Renal cortex interstitium (tissue), 15 donors: ENCODE measurements around the gene CDKN2AIP. TPM values are rescaled to one million over a fixed set of nuclear protein-coding genes. Genes with fewer than 3 reads are reported as not detected.

Source experiments
- DNase-seq, 11 donors: peaks; one replicate each; pipeline ENCODE4 v3.0.0-alpha.2; 2013; ENCODE audit warnings: low read depth in 9 of 11, low spot score in 4 of 11; ENCODE audit errors: extremely low read depth in 1 of 11
- long read RNA-seq, 16 experiments: transcript quantifications; one replicate each; lab custom pipeline, GENCODE V29; 2026
- polyA plus RNA-seq, 3 donors: library from polyadenylated mRNA; unstranded; fragments of 120-200 nt; gene quantifications; one replicate each; pipeline ENCODE4 v1.2.1, GENCODE V29; 2013; ENCODE audit not compliant: insufficient read length in 3 of 3

Gene CDKN2AIP
- polyA plus RNA-seq, result 10 to 100 TPM; 33.8 to 35.8 (median 35.7) TPM
- long read RNA-seq, donor 1, partial matches to known transcripts, result 0 of 6 reads
- long read RNA-seq, donor 1, other reads (novel, unspliced or antisense), result 0 of 6 reads
- long read RNA-seq, donor 2, partial matches to known transcripts, result 0 of 6 reads
- long read RNA-seq, donor 2, other reads (novel, unspliced or antisense), result 0 of 6 reads
- long read RNA-seq, donor 3, transcript CDKN2AIP-203 (3 exons, 2,721 nt), result major isoform, 8 of 16 reads
- long read RNA-seq, donor 3, transcript CDKN2AIP-201 (3 exons, 2,646 nt), result minor isoform, 7 of 16 reads
- long read RNA-seq, donor 3, partial matches to known transcripts, result 0 of 16 reads
- long read RNA-seq, donor 3, other reads (novel, unspliced or antisense), result 0 of 16 reads
- long read RNA-seq, donor 4, partial matches to known transcripts, result 0 of 7 reads
- long read RNA-seq, donor 4, other reads (novel, unspliced or antisense), result 0 of 7 reads
- long read RNA-seq, donor 5, result 0 reads
- long read RNA-seq, donor 6, partial matches to known transcripts, result 0 of 5 reads
- long read RNA-seq, donor 6, other reads (novel, unspliced or antisense), result 0 of 5 reads
- long read RNA-seq, donor 7, transcript CDKN2AIP-201 (3 exons, 2,646 nt), result major isoform, 8 of 15 reads
- long read RNA-seq, donor 7, transcript CDKN2AIP-203 (3 exons, 2,721 nt), result minor isoform, 5 of 15 reads
- long read RNA-seq, donor 7, partial matches to known transcripts, result 0 of 15 reads
- long read RNA-seq, donor 7, other reads (novel, unspliced or antisense), result 0 of 15 reads
- long read RNA-seq, donor 8, result 0 reads
- long read RNA-seq, donor 9, transcript CDKN2AIP-201 (3 exons, 2,646 nt), result major isoform, 5 of 10 reads
- long read RNA-seq, donor 9, transcript CDKN2AIP-203 (3 exons, 2,721 nt), result major isoform, 5 of 10 reads
- long read RNA-seq, donor 9, partial matches to known transcripts, result 0 of 10 reads
- long read RNA-seq, donor 9, other reads (novel, unspliced or antisense), result 0 of 10 reads
- long read RNA-seq, donor 10, partial matches to known transcripts, result 0 of 4 reads
- long read RNA-seq, donor 10, other reads (novel, unspliced or antisense), result 0 of 4 reads
- long read RNA-seq, donor 11, partial matches to known transcripts, result 0 of 5 reads
- long read RNA-seq, donor 11, other reads (novel, unspliced or antisense), result 0 of 5 reads
- long read RNA-seq, donor 12, partial matches to known transcripts, result 0 of 3 reads
- long read RNA-seq, donor 12, other reads (novel, unspliced or antisense), result 0 of 3 reads
- long read RNA-seq, donor 13, result 0 reads
- long read RNA-seq, donor 14, transcript CDKN2AIP-201 (3 exons, 2,646 nt), result major isoform, 7 of 8 reads
- long read RNA-seq, donor 14, partial matches to known transcripts, result 0 of 8 reads
- long read RNA-seq, donor 14, other reads (novel, unspliced or antisense), result 0 of 8 reads
- long read RNA-seq, donor 15, partial matches to known transcripts, result 0 of 2 reads
- long read RNA-seq, donor 15, other reads (novel, unspliced or antisense), result 0 of 2 reads
- long read RNA-seq, donor 16, transcript CDKN2AIP-203 (3 exons, 2,721 nt), result minor isoform, 9 of 23 reads
- long read RNA-seq, donor 16, transcript CDKN2AIP-201 (3 exons, 2,646 nt), result major isoform, 13 of 23 reads
- long read RNA-seq, donor 16, partial matches to known transcripts, result 0 of 23 reads
- long read RNA-seq, donor 16, other reads (novel, unspliced or antisense), result 0 of 23 reads

- peak; percentile 83 to 96 (median 89) for DNase-seq
Measured at GRCh38 chr4:183444214-183445096, at the start of gene CDKN2AIP. TSS of gene CDKN2AIP (plus strand) at chr4:183444636. CDS start at chr4:183444798, 162 bp downstream.

GRCh38 chr4:183395395-183395794 is 49.0 kb upstream of the CDKN2AIP start:
- no peak for DNase-seq

GRCh38 chr4:183396227-183396637 is 48.2 kb upstream of the CDKN2AIP start:
- DNase-seq, result no peak

- DNase-seq, result no peak
Measured at GRCh38 chr4:183397741-183398297, 46.6 kb upstream of the CDKN2AIP start.

GRCh38 chr4:183398298-183399125 is 45.9 kb upstream of the CDKN2AIP start:
- peak in 2 of 11 donors; percentile 57 to 60 for DNase-seq

GRCh38 chr4:183399126-183399522 is 45.3 kb upstream of the CDKN2AIP start:
- no peak for DNase-seq

- no peak for DNase-seq
Measured at GRCh38 chr4:183399616-183400015, 44.8 kb upstream of the CDKN2AIP start.

GRCh38 chr4:183400035-183400434 is 44.4 kb upstream of the CDKN2AIP start:
- DNase-seq, result no peak

GRCh38 chr4:183401473-183401872 is 43.0 kb upstream of the CDKN2AIP start:
- DNase-seq, result no peak

GRCh38 chr4:183402771-183403170 is 41.7 kb upstream of the CDKN2AIP start:
- DNase-seq, result no peak

GRCh38 chr4:183403486-183403885 is 41.0 kb upstream of the CDKN2AIP start:
- no peak for DNase-seq

- no peak for DNase-seq
Measured at GRCh38 chr4:183403961-183404360, 40.5 kb upstream of the CDKN2AIP start.

- DNase-seq, result no peak
Measured at GRCh38 chr4:183405303-183405702, 39.1 kb upstream of the CDKN2AIP start.

- peak; percentile 64 to 88 (median 82) for DNase-seq
Measured at GRCh38 chr4:183407128-183407585, 37.3 kb upstream of the CDKN2AIP start.

GRCh38 chr4:183407635-183408464 is 36.6 kb upstream of the CDKN2AIP start:
- no peak for DNase-seq
